Frontal cortex (tissue), 4 donors: Measurements from ENCODE around the gene KIF11. TPM values are rescaled to one million over a fixed set of nuclear protein-coding genes. Genes with fewer than 3 reads are reported as not detected.
"Not testable (repeated sequence)": the region's sequence is repeated elsewhere in the genome, so short reads cannot be mapped to it uniquely, and the experiment has no call there.

Experiments used
- DNase-seq, 2 donors: peaks; one replicate each; pipeline ENCODE4 v3.0.0; 2012; ENCODE audit warnings: low spot score in 2 of 2
- FAIRE-seq: peaks from 2 replicates; lab custom pipeline; 2012; peaks lifted over from hg19 to GRCh38; lab: Jason Lieb, UNC
- total RNA-seq: library from RNA; depleted of rRNA; stranded (reverse); fragments of >200 nt; gene quantifications from one replicate; pipeline ENCODE4 v1.2.3, GENCODE V29; 2014
- donor health status: control.
- donor health status: control.
- donor health status: control.

Gene KIF11
- total RNA-seq, 1 donor from 2014 or later = 5.3 TPM

- FAIRE-seq = no peak
- peak in 1 of 2 donors; percentile 33 for DNase-seq
Observed at GRCh38 chr10:92590623-92591549, 2.0 kb upstream of the KIF11 start.

GRCh38 chr10:92591550-92592022 is 1.3 kb upstream of the KIF11 start:
- FAIRE-seq = no peak
- DNase-seq = peak; percentile 65 to 72

GRCh38 chr10:92593619-92594588 is 974 bp downstream of the KIF11 start:
- DNase-seq (no peak), FAIRE-seq (no peak)

DNA sequence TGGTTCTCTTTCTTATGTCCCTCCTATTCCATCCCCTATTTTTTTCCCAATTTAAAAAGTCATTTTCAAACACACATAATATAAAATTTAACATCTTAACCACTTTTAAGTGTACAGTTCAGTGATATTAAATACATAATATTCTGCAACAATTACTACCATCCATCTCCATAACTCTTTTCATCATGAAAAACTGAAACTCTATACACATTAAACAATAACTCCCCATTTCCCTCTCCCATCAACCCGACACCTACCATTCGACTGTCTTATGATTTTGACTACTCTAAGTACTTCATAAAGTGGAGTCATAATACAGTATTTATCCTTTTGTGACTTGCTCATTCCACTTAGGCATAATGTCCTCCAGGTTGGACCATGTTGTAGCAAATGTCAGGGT is 2.6 kb downstream of the KIF11 start:
- DNase-seq (no peak), FAIRE-seq (no peak)

DNA sequence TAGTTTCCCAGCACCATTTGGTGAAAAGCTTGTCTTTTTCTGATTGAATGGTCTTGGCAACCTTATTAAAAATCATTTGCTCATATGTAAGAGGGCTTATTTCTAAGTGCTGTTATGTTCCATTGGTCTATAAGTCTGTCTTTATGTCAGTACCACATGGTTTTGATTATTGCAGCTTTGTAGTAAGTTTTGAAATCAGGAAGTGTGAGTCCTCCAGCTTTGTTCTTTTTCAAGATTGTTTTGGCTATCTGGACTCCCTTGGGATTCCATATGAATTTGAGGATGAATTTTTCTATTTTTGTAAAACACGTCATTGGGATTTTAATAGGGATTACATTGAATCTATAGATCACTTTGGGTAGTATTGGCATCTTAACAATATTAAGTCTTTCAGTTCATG is 5.4 kb downstream of the KIF11 start:
- DNase-seq = no peak
- no peak for FAIRE-seq

DNA sequence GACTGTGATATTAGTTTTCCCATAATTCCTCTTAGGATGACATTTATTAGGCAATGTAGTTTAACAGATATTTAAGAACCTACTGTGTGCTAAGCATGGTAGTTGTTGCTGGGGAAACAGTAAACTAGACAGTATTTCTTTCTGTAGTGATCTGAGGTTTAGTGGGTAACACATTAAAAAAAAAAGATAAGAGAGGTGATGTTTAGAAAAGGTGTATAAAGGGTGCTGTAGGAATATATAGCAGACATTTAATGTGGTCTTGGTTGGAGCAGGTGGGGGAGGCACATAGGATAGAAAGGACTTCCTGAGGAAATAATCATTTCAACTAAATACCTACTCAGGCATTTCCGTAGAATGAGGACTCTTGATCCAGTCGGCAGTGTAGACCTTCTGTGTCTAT is 11.9 kb downstream of the KIF11 start:
- no peak for FAIRE-seq
- no peak for DNase-seq

DNA sequence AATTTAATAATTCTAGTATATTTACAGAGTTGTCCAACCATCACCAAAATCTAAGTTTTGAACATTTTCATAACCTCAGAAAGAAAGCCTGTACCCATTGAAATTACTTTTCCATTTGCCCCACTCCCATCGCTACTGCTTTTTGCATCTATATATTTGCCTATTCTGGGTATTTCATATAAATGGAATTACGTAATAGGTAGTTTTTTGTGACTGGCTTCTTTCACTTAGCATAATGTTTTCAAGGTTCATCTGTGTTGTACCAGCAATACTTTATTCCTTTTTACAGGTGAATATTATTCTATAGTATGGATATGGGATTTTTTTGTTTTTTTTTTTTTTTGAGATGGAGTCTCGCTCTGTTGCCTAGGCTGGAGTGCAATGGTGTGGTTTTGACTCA is 22.6 kb downstream of the KIF11 start:
- FAIRE-seq = no peak
- no peak for DNase-seq

DNA sequence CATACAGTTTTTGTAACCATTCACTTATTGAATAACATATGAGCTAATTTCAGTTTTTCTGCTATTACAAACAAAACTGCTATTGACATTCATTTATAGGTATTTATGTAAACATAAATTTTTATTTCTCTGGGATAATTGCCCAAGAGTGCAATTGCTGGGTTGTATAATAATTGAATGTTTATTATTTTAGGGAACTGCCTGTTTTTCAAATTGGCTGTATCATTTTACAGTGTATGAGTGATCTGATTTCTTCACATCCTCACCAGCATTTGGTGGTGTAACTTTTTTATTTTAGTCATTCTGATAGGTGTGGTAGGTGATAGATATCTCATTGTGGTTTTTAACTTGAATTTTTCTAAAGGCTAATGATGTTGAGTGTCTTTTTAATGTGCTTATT is 26.4 kb downstream of the KIF11 start:
- DNase-seq = no peak
- no peak for FAIRE-seq

DNA sequence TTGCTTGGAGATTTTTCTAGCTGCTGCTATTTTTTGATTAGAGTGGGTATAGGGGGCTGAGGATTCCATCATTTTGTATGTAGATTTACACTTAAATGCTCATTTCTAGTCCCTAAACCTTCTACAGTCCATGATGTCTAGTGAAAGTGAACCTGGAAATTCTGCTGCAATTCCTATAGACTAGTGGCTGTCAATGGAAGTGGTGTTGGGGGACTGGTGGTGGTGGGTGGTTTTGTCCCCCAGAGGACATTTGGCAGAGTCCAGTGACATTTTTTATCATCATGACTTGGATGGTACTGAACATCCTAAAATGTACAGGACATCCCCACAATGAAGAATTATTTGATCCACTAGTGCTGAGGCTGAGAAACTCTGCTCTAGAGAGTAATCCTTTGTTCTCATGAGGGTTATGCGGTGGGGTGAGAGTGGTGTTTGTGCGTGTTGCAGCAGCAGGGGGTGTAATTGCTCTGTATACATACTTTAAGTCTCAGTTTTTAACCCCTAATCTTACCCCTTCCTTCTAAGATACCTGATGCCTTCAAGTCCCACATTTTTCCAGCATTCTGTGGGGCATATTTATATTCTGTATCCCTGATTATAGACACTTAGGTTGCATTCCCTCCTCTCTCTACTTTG is 35.0 kb downstream of the KIF11 start:
- FAIRE-seq (no peak), DNase-seq (peak in 1 of 2 donors; percentile 8)

DNA sequence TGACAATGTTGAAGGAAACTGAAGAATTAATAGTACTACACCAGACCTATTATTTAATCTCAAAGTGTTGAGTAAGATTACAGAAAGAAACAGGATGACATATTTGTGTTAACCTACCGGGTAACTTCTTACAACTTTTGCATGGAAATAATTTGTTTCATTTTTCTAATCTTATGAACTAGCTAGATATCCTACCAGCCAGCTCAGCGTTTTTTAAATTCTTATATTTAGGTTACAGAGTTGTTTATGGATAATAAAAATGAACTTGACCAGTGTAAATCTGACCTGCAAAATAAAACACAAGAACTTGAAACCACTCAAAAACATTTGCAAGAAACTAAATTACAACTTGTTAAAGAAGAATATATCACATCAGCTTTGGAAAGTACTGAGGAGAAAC is 37.0 kb downstream of the KIF11 start:
- DNase-seq (no peak), FAIRE-seq (no peak)

- FAIRE-seq (no peak), DNase-seq (no peak)
Observed at GRCh38 chr10:92638037-92638436, 45.1 kb downstream of the KIF11 start.

- DNase-seq (no peak), FAIRE-seq (no peak)
Observed at GRCh38 chr10:92640107-92640506, 47.2 kb downstream of the KIF11 start.

DNA sequence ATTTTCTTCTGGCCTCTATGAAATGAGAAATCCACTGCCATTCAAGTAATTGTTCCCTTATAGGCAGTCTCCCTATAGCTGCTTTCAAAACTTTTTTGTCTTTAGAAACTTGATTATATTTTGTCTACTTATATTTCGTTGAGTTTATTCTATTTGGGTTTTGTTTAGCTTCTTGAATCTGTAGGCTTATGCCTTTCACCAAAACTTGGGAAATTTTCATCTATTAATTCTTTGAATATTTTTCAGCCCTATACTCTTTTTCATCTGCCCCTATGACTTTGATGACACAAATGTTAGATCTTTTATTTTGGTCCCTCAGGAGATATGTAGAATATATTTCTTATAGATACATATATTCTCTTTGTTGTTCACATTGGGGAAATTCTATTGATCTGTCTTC is 48.6 kb downstream of the KIF11 start:
- DNase-seq (no peak), FAIRE-seq (no peak)

DNA sequence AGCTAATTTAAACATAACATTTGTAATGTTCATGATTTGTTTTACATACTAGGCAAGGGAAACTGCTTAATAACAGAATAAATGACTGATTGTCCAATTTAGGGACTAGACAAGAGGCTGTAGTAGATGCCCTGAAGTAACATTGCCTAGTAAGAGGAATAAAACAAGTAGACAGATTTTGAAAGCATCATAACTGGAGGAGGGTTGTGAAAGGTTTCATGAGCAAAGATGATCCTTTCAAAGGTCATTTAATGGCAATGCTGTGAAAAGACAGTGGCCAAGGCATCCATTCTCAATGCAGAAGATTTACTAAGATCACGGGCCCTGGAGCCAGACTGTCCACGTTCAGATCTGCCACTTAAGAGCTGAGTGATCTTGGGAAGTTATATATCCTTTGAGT is 52.0 kb downstream of the KIF11 start:
- DNase-seq (no peak), FAIRE-seq (no peak)

DNA sequence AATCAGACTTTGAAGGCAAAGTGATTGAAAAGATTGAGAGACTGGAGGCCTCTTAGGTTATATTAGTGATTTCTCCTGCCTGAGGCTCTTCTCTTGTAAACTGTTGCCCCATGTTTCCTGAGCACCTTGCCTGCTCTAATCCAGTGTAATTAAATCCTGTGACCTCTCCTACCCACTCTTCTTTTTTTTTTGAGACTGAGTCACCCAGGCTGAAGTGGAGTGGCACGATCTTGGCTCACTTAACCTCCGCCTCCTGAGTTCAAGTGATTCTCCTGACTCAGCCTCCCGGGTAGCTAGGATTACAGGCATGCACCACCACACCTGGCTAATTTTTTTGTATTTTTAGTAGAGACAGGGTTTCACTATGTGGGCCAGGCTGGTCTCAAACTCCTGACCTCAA is 57.9 kb downstream of the KIF11 start:
- not testable (repeated sequence) for FAIRE-seq, DNase-seq

GRCh38 chr10:92655426-92655825 is 62.5 kb downstream of the KIF11 start:
- no peak for FAIRE-seq

DNA sequence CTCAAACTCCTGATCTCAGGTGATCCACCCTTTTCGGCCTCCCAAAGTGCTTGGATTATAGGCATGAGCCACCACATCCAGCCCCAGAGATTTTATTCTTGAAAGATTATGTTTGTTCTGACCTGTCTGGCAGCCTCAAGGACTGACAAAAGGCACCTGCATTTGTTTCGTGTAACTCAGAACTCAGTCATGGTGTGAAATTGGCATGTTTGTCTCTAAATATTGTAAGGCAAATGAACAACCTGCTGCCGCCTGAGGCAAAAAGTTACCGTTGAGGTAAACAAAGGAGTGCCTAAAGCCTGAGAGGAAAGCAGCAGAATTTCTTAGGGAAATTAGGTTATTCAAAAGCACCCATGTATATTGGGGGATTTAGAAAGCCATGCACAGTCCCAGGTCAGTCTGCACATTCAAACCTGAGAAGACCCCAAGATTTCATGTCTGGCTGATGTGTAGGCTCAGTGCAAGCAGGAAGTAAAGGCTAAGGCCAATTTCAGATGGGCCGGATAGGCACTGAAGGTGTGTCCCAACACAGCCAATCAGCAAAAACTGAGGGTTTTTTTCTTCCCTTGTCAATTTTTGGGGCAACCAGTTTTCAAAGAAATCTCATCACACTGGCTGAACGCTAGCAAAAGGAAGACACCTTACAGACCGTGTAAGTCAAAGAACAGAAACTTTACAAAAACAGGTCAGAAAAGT is 63.5 kb downstream of the KIF11 start:
- FAIRE-seq (no peak), DNase-seq (no peak)

More at GRCh38 chr10:92655426-92655825, 62.5 kb downstream of the KIF11 start:
- DNase-seq = no peak

DNA sequence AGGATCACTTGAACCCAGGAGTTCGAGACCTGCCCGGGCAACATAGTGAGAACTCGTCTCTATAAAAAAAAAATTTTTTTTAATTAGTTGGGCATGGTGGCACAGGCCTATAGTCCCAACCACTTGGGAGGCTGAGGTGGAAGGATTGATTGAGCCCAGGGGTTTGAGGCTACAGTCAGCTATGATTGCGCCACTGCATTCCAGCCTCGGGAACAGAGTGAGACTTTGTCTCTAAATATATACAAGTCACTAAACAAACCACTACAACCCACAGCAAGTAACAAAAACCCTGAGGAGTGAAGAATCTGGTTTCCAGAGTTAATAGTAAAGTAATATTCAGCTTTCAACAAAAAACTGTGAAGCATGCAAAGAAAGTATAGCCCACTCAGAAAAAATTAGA is 64.1 kb downstream of the KIF11 start:
- DNase-seq (no peak), FAIRE-seq (no peak)

GRCh38 chr10:92662848-92663247 is 69.9 kb downstream of the KIF11 start:
- FAIRE-seq = no peak
- DNase-seq = no peak
